Measurements from ENCODE around the gene FAM171A2.
"Not testable (repeated sequence)": the region's sequence is repeated elsewhere in the genome, so short reads cannot be mapped to it uniquely, and the experiment has no call there.

FAM171A2 gene

DNA sequence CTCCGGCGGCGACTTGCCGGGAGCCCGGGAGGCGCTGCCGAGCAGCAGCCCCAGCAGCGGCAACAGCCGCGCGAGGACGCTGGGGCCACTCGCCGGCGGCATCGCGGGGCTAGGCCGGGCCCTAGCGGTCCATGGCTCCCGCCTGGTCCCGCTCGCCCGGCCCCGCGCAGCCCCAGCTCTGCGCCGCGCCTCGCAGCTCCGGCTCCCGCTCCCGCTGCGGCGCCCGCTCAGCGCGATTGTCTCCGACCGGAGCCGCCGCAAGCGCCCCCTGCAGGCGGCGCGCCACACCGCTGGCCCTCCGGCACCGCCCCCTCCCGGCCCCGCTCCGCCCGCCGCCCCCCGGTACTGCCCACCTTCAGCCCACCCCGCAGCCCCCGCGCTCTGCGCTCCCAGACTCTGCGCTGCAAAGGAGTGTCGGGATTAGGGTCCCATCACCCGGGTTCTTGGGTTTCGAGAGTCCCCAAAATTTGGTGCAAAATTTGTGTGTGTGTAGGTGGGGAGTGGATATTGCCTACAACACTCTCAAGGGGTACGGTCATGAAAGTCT, at the start of gene FAM171A2:
Gene FAM171A2 (minus strand): TSS at position 241 of the 547 bp plus-strand sequence. CDS start 139 bp downstream, at position 102.
- DNase-seq = peak; percentile 71

DNA sequence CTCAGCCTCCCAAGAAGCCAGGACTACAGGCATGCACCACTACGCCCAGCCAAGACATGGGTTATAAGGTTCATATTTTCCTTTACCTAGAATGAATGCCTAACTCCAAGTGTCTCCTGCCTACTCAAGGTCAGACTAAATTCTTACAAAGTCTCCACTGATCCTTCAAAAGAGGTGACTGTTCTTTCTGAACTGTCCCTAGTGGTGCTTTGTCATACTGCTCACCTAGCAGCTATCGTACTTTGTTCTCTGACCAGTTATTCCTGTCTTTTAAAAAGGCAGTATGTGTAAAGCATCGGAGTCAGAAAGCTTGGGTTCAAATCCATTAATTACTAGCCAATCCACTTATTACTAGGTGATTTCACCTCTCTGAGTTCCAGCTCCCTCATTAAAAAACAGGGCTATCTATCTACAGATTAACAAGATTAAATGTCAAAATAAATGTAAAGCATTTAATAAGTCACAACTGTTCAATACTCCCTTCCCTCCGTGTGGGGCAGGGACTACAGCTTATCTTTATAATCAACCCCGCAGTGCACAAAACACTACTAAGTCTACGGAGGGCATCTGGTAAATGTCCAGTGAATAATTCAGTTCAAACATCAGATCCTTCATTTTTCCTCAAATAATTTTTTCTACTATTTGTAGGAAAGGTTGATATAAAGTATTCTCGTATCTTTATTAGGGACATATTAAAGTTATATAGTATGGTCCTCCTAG, 45.8 kb upstream of the FAM171A2 start:
- DNase-seq = no peak

DNA sequence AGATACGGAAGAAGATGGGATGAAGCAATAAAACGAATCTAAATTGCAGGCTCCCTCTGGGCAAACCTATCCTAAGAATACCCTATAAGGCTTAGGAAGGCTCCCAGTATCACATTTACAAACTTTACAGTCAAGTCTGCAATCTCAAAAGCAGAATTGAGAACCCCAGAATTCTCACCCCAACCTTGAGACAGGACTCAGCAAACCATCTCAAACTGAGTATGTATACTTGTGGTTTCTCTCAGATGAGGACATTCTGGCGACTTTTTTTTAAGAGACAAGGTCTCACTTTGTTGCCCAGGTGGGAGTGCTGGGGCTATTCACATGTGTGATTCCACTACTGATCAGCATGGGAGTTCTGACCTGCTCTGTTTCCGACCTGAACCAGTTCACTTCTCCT, 45.1 kb upstream of the FAM171A2 start:
- no peak for DNase-seq

DNA sequence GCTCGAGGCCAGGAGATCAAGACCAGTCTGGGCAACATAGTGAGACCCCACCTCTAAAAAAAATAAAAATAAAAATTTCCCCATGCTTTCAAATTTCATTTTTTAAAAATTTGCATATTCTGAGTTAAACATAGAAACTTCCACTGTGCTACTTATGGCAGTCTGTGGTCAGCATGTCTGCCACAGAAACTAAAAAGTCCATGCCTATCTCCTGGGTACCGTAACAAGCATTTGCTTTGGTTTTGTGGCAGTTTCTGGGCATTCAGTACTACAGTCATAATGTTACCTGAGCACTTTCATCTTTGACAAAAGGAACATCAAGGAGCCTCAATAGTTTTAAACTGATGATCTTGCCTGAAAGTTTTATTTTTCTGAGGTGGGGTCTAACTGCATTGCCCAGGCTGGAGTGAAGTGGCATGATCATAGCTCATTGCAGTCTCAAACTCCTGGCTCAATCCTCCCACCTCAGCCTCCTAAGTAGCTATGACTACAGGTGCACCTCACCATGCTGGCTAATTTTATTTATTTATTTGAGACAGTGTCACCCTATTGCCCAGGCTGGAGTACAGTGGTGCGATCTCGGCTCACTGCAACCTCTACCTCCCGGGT, 39.0 kb upstream of the FAM171A2 start:
- no peak for DNase-seq

DNA sequence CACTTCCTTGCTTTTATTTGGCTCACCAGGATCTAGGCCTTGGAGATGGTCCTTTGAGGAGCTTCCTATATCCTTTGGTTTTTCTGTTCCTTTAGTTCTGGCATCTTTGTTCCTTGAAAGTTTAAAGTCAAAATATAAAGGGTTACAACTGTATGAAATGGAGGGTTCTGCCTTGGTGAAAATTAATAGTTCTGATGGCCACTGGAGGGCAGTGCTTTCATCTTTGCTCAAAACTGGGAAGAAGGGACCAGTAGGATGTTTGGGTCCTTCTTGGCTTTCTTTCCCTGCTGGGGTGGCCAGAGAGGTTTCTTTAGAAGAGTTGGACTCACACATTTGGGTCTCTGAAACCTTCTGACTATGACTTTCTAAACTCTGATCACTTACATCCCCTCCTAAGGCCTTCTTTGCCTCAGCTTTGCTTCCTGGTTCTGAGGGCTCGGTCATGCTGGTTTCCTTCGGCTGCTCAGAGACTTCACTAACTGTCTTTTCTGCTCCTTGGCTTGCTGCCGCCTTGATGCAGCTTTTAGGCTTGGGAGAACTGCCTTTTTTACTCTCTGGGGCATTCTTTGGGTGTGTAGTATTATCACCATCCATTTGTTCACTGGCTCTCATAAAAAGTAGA, 36.7 kb upstream of the FAM171A2 start:
- DNase-seq = no peak

DNA sequence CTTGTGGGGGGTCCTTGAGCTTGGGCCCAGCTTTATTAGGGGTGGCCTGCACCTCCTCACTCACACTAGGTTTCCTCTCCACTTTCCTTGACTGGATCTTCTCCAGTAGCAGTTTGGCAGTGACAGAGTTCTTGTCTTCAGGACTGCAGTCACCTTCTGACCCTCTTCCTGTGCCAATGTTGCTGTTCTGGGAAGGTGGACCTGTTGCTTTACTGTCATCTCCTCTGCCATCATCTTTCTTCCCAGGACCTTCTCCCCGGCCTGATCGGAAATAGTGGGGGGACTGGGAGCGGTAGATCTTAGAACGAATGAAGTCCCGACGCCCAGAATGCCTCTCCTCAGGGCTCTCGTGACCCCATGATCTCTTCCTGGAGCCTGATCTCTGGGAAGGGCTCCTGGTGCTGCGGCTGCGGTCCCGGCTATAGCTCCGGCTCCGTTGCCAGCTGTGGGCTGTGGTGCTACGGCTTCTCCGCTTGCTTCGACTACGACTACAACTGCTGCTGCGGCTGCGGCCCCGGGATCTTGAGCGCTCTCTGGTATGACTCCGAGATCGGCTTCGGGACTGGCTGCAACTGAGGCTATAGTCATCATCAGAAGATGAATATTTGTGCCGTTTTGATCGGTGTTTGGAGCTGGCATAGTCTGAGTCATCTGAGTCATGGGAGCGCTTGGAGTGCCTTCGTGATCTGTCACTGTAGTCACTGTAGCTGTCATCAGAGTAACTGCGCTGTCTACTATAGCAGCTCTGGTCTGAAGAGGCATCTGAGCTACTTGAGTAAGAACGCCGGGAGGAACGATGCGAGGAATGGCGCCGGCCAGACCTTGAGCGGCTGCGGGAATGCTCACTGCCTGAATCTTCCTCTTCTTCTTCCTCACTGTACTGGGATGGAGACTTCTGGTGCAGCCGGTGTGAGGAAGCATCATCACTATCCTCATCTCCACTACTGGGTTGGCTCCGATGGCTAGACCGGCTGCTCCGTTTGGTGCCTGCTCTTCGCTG, 35.3 kb upstream of the FAM171A2 start:
- DNase-seq = no peak

DNA sequence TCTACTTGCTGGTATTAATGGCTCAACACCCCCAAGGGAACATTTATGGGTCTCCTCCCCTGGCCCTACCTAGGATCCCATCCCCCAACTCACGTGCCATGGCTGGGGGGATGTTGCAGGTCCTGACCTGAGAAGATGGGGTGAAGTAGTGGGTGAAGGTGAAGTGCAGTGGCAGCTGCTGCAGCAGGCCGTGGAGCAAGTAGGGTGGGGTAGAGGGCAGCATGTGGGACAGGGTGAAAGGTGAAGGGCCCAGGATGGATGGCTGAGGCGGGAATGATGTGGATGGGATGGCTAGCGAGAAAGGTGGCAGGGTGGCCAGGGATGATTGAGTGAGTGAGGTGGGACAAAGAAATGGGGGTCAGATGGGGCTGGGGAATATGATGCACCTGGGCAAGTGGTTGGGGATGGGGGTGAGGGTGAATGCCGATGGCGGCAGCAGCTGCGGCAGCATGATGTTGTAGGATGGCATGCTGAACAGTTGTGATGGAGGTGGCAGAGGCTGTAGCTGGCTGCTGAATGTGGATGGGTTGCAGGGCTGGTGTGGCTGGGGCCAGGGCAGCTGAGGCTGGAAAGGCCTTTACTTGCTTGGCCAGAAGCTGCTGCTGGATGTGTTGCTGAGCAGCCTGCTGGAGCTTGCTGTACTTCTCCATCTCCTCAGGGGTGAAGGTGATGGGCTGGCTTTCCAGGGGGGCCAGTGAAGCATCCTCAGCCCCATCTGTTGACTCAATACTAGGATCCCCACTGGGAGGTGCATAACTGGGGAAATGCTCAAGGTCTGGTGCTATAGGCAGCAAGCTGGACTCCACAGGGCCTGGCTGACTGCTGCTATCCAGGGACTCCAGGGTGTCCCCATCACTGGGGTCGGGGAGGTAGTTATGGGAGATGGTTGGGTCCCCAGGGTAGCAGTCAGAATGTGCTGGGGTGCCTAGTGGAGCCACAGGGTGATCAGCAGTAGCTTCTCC, 34.1 kb upstream of the FAM171A2 start:
- DNase-seq = no peak

DNA sequence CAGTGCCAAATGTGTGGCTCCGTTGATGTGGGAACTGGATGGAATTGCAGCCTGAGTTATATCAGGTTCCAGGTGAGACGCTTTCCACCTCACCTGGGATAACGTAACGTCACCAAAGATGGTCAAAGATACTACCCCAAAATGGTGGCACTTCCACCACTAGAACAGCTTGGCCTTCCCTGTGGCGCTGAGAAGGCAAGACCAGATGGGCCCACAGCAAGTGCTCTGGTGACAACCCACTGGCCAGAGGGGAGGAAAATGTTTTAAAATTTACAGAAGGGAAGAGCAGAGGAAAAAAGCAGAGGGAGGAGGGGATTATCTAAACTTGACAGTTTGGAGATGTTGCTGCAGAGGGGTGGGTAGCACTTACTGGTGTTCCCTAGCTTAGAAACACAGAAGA, 33.3 kb upstream of the FAM171A2 start:
- no peak for DNase-seq

DNA sequence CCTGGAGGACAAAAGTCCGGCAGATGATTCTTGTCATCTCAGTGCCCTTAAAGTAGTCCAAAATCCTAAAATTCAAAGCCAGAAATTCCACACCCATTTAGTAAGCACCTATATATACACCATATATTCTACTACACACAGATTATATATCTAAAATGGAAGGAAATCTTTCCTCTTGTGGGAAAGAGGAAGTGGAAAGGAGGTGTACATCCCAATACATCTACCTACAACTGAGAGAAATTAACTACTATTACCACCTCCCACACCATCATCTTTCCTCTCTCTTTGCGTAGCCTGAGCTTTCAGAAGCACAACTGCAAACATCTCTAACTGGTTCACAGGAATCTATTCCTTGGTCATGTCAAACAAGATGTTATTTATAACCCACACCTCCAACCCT, 31.2 kb upstream of the FAM171A2 start:
- DNase-seq = no peak

DNA sequence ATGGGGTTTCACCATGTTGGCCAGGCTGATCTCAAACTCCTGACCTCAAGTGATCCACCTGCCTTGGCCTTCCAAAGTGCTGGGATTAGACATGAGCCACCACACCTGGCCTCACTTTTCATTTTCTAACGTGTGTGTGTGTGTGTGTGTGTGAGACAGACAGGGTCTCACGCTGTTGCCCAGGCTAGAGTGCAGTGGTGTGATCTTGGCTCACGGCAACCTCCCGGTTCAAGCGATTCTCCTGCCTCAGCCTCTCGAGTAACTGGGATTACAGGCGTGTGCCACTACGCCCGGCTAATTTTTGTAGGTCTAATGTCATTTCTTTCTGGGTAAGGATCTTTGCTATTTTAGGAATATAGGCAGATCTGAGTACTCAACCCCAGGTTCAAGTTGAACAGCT, 30.5 kb upstream of the FAM171A2 start:
- DNase-seq = not testable (repeated sequence)

DNA sequence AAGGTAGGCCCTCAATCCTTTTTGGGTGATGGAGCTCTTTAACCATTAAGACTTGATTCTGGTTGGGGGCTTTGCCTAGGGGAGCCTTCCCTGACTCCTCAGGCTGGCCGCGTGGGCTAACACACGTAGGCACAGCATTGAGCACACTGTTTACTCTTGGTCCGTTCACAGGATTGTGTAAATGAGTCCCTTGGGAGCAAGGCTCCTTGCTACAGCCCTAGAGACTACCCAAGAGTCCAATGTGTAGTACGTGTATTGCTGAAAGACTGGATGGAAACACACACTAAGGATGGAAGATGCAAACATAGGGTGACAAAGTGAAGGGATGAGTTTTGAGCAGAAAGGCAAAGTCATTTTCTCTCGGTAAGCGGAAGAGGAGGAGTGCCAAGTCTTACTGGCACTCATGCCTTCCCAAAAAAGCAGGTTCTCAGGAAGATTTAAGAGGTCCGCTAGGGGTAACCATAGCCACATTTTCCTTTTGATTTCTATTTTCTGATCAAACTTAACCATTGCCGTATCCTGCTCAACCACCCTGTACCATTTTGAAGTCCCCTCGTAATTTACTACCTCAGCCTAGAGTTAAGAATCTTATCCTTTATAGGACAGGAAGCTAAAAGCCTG, 26.7 kb upstream of the FAM171A2 start:
- DNase-seq = no peak

DNA sequence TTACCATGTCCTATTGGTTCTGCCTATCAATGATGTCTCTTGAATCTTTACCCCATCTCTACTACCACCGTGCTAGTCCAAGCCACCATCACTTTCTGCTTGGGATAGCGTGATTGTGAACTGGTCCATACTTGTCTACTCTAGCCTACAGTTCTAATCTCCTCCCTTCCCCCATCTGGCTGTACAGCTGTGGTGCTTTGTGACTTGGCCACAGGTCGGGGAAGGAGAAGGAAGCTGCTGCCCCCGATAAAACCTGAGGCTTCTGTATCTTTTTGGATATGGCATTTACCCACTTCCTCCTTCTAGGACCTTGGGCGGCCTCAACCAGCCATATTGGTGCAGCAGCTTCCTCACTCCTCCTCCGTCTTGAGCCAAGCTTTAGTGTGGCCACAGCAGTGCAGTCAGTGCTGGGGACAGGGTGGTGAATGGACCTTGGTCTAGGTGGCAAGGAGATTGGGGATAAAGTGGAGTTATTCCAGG, 26.1 kb upstream of the FAM171A2 start:
- no peak for DNase-seq

DNA sequence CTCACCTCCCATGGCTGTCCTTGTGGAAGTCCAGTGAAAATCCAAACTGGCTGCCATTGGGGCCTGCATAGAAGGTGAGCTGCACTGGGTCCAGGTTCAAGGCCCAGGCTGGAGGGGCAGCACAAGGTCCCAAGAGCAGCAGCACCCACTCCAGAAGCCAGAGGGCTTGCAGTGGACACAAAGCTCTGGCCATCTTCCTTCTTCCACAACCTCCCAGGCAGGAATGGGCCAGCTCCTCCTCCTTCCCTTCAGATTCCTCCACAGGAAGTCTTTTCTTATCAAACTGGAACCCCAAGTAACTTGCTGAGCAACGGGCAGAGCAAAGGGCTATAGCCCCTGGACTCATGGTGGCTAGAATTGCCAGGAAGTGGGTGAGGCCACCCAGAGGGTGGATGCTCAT, 25.6 kb upstream of the FAM171A2 start, which contains the start of gene ITGA2B:
Gene ITGA2B (minus strand): TSS at position 369 of the 400 bp plus-strand sequence. CDS start 176 bp downstream, at position 193.
- DNase-seq = no peak

DNA sequence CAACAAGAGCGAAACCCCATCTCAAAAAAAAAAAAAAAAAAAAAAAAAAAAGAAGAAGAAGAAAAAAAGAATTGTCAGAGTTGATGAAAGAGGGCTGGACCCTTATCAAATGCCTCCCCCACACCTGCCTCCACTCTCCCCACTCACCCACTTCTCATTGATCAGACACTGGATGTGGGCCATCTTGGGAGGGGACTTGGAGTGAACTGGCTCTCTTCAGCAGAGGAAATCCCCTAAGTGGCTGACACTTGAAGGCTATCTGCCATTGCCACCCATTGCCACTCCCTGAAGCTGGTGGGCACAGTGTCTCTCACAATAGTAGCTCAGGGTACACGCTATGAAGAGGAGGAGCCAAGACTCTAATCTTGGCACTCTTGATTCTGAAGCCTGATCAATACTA, 24.2 kb upstream of the FAM171A2 start:
- DNase-seq = no peak

DNA sequence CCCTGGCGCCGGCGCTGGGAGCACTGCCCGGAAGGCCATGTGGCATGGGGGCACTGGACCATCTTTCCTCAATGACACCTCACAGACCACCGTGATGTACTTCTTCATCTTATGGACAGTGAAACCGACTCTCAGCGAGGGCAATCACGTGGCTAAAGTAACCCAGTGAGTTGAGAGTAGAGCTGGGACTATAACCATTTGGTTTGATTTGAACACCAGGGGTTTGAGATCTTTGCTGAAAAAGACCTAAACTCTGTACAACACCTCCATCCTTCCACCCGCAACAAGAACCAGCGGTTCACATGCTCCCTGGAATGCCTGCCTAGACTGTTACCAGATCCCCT, 22.5 kb upstream of the FAM171A2 start:
- no peak for DNase-seq

DNA sequence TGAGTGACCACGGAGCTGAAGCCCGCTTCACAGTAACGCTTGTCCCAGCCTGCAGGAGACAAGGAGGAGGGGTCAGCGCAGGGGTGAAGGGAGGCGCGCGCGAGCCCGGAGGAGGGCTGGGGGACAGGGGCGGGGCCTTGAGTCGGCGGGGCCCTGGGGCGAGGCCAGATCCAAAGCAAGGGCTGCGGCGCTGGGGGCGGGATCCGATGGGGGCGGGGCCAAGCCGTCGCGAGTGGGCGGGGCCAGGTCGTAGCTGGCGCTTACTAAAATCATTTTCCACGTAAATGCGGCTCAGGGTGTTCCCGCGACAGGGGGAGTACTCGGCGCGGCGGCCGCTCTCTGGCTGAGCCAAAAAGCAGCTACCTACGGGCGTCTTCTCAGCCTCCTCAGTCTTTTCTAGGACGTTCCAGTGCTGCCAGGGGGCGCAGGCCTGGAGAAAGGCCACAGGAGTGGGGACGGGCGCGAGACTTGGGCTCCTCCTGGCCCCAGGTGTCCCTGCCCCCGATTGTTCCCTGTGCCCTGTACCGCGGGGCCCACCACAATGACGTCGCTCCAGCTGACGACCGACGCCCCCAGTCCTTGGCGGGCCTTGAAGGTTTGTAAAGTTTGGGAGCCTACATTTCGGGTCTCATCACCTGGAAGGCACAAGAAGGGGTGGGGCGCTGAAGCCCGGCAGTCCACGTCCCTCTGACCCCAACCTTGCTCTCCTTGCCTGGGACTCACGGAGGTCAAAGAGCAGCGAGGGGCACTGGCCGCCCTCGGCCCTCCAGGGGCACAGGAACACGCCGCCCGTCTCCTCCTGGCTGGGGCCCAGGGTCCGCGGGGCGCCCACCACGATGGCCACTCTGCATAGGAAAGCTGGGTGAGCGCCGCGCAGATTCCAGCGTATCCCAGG, 21.9 kb upstream of the FAM171A2 start:
- DNase-seq = peak; percentile 92

DNA sequence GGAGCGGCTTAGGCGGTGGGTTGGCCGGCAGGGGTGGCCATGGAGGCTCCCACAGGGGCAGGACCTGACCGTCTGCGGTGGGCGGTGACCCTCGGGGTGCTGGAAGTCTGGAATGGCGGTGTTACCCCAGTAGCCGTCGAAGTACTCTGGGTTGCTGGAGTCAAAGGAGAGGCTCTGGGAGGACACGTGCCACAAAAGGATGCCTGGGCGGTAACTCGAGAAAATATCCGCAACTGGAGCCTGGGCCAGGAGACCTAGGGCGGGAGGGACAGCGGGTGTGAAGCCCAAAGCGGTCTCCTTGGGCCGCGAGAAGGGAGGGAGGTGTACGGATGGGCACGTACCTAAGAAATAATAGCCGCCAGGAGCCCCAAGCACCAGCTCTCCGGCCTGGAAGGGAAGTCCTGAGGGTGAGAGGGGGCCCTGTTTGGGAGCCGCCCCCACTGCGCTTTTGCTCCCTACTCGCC, 21.2 kb upstream of the FAM171A2 start:
- no peak for DNase-seq

DNA sequence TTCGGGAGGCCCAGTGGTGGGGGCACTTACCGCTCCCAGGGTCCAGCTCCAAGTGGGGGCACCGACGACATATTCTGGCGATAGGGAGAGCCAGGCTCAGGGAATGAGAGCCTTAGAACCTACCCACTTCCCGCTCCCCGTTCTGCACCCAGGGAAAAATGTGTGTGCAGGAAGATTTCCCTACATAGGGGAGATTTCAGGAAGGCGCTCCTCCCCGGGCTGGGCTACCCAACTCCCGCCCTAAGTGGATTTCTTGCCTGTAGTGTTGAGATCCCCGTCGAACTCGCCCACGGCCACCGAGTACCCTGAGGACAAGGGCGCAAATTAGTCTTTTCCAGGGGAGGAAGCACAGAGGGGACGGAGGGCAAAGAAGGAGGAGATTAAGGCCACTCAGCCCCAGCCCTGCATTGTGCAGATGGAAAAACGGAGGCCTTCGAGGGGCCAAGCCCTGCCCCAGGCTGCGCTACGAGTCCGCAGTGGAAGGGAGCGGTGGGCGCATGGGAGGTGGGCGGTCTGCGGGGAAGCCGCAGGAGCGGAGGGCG, 20.7 kb upstream of the FAM171A2 start:
- no peak for DNase-seq

DNA sequence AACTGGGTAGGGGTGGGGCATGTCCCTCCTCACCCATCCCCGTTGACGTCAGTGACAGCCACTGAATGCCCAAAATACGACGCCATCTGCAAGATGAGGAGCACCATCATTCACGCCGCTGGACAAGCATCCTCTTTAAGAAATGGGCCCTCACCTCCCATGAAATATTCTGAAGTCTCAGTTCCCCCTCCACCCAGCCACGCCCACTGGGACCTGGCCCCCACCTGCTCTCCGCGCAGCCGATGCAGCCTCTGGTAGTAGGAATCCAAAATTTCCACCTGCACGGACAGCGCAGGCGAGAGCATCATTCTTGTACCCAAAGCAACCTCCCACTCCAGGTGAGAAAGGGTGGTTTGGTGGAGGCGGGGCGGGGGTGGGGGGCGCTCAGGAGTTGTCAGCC, 20.2 kb upstream of the FAM171A2 start:
- DNase-seq = no peak

Measured in activated CD4-positive, alpha-beta T cell treated with anti-CD3 and anti-CD28 coated beads for 48 hours (primary cell).